ENCODE results near the gene PNPLA7.

DNA sequence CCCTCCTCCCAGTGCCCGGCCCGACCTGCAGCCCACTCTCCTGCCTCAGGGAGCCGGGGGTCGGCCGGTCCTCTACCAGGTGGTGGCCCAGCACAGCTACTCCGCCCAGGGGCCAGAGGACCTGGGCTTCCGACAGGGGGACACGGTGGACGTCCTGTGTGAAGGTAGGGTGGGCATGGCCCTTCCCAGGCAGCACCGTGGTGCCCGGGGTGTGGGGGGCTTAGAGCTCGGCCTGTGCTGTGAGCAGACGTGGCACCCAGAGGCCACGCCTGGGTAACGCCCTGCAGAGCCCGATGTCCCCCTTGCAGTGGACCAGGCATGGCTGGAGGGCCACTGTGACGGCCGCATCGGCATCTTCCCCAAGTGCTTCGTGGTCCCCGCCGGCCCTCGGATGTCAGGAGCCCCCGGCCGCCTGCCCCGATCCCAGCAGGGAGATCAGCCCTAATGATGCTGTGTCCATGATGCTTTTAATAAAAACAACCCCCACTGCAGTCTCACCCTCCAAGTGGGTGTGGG is 116.2 kb downstream of the PNPLA7 start:
- TF ChIP-seq POLR2AphosphoS5 (IDR thresholded peaks at IDR 0.05; ENCODE audit: low read depth, low read length) (no peak), POLR2A (IDR thresholded peaks at IDR 0.05; ENCODE audit: low read depth, low read length) (no peak)

Data from GM12892 (cell line).